DMS 273 (cell line): ENCODE results near the gene ZNF12.
"Not testable (repeated sequence)": the region's sequence is repeated elsewhere in the genome, so short reads cannot be mapped to it uniquely, and the experiment has no call there.

Experiments
- DNase-seq: peaks from one replicate; lab custom pipeline; 2025; ENCODE audit not compliant: unreplicated experiment; lab: John Stamatoyannopoulos, UW

Gene ZNF12

DNA sequence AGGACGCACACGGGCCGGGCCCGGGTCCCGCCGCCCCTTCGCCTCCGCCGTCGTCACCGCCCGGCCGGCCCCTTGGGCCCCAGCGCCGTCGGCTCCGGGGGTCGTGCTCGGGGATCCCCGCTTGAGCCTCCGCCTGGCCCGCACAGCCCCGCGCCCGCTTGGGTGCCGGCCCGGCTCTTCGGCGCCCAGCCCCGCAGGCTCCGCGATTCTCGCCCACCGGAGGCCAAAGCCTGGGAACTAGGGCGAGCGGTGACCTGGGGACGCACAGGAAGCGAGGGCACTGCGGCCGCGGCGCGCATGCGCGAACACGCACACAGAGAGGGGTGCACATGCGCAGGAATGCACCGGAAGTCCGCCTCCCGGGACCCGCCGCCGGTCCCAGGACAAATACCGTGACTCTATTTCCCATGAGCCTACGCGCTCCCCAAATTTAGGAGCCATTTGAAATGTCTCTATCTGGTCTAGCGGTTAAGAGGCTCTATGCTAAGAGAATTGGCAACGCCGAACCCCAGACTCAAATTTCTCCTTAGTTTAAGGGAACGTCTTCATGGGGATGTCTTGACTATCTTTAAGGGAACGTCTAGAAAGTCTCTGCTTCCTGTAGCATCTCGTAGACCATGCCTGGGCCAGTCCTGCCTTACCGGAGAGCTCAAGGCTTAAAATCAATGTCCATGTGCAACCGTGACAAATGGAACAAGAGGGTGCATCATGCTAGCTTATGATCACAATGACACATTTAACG is at the start of gene ZNF12:
Gene ZNF12 (minus strand): TSS at position 282 of the 742 bp plus-strand sequence. CDS start 1,774 bp downstream, outside the sequence.
- peak; percentile 99 for DNase-seq

DNA sequence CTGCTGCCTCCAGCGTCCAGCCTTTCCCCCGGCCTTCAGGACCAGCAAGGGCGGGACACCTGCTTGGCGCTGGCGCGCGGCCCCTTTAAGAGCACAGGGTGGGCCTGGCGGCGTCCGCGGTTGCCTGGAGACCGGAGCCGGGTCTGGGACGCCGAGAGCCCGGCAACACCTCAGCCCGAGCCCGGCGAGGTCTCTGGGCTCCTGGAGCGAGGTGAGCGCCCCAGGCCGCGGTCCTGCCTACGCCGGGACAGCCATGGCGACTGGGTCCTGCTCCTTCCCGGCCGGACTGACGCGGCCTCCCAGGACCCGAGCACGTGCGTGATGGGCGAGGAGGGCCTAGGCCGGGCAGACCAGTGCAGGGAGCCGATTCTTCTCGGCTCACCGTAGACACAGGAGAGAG is 47.2 kb upstream of the ZNF12 start, which contains the start of gene RSPH10B2:
Gene RSPH10B2 (plus strand): TSS at position 140 of the 400 bp plus-strand sequence. CDS start 3,575 bp downstream, outside the sequence.
- DNase-seq = not testable (repeated sequence)

DNA sequence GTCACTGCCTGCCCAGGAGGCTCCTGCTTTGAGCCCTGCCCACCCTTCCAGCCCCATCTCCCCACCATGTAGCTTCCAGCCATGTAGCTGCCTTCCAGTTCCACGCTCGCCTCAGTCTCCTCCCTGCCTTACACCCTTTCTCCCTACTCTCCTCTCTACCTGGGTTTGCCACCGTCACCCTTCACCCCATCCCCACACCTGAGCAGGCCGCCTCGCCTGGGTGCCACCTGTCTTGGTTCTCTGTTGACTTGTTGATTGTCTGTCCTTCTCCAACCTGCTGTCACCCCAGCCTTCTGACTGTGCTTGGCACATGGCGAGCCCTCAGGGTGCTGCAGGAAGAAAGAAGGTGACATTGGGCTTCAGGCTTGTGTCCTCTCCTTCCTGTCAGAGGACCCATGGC is 43.4 kb upstream of the ZNF12 start:
- DNase-seq = not testable (repeated sequence)

DNA sequence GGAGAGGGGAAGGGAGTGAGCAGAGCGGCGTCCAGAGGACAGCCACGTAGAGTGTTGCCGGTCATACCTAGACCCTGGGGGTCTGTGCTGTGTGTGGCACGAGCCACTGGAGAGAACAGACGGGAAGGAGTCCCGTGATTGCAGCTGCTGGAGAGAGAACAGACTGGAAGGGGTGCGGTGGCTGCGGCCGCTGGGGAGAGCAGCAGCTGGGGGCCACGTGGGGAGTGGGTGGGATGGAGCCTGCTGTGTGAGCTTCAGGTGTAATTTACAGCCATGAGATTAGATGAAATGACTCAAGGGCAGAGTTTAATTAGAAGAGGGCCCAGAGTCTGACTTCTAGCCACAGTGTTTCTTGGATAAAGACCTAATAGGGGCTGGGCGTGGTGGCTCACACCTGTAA is 42.6 kb upstream of the ZNF12 start:
- DNase-seq = not testable (repeated sequence)

DNA sequence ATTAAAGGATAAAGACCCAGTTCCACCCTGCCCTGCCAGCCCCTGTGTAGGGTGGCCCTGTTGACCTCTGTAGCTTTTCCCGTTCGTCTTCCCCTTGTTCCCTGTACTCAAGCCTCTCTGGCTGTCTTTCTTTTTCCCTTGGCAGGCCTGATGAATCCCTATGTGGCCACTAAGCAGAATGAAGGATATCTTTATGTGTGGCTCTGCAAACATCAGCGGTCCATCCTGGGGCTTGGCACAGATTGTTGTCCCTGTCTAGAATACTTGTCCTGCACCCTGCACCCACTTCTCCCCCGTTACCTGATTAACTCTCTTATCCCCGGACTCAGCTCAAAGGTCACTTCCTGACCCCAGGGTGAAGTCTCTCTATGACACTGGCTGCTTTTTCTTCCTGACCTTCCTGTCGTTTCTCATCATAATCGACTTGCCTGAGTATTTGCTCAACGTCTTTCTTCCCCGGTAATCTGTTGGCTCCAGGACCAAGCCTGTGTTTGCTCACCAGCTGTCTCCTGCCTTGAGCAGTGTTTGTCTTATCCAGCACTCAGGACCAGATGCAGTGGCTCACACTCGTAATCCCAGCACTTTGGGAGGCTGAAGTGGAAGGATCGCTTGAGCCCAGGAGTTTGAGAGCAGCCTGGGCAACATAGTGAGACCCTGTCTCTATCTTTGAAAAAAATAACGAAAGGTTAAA is 37.8 kb upstream of the ZNF12 start:
- not testable (repeated sequence) for DNase-seq

DNA sequence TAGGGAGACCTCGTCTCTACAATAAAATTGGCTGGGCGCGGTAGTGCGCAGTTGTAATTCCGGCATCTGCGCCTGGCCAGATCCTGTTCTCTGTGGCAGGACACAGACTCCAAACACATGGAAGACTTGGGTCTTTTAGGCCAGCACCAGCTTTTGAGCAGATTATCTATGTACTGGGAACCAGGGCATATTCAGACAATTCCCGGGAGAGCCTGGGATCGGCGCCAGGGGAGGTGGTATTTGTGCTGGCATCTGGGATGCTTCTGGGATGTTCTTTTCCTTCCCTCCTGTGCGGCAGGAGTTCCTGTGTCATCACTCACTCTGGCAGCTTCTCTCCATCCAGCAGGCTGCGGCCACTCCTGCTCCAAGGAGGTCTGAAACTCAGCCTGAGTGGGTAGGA is 31.7 kb upstream of the ZNF12 start:
- not testable (repeated sequence) for DNase-seq

DNA sequence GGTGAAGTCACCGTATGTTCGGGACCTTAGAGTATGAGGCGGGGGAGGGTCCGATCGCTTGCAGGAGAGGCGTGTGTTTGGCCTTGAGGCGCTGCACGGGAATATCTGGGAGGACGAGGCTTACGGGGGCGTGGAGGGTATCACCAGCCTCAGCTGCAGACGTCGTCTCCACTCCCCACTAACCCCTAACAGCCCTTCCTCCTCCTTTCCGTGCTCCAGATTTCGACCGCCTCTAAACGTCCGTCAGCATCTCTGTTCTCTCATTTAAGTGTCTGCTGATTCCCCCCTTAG is 23.5 kb upstream of the ZNF12 start:
- no peak for DNase-seq

DNA sequence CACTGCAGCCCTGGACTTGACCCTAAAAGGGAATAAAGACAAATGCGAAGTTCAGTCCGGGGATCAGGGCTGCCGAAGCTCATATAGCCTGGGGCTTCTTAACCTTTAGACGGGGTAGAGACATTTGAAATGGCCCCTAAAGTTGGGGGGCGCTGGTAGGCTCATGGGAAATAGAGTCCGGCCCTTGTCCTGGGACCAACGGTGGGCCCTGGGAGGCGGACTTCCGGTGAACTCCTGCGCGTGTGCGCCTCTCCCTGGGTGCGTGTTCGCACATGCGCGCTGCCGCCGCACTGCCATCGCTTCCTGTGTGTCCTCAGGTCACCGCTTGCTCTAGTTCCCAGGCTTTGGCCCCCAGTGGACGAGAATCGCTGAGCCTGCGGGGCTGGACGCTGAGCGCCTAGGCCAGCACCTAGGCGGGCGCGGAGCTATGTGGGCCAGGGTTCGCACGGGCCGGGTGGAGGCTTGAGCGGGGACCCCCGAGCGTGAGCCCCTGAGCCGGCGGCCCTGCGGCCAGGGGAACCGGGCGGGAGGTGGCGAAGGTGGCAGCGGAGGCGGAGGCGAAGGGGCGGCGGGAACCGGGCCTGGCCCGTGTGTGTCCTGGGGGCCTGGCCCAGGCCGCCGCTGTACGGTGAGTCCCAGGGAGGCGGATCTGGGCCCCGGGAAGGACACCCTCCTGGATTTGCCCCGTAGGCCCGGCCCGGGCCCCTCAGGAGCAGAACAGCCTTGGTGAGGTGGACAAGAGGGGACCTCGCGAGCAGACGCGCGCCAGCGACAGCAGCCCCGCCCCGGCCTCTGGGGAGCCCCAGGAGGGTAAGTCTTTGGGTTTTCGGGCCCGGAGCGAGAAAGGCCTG is 23.0 kb upstream of the ZNF12 start:
- DNase-seq = peak; percentile 97

DNA sequence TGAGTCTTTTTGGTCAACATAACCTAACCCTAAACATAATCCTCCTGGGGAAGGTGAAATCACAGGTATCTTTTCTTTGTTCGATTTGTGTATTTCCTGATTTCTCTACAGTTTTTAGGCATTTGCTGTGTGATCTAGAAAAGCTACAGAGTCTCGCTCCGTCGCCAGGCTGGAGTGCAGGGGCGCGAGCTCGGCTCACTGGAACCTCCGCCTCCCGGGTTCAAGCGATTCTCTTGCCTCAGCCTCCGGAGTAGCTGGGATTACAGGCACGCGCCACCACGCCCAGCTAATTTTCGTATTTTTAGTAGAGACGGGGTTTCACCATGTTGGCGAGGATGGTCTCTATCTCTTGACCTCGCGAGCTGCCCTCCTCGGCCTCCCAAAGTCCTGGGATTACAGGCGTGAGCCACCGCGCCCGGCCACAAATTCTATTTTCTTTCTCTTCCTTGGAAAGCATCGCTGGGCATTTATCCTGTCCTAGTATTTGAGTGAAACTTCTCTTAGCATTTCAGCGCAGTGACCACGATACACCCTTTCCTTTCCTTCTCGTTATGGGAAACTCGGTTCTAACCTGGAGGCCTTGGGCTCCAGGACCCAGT is 22.2 kb upstream of the ZNF12 start:
- not testable (repeated sequence) for DNase-seq

DNA sequence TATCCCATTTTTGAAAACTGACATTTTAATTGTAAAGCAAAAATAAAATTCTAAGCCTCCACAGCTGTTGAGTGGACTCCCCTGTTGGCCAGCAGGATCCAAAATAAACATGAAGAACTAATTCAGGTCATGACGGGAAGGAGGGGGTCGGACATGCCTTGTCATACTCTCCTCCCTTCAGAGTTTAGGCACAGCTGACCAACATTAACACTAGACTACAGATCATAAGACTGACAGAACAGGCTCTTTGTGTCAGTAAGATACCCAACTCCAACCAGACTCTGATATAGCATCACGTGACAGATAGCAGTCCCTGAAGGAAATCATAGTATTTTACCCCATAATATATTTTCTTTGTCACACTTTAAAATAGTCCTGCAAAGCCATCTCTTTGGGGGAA is 20.9 kb upstream of the ZNF12 start:
- no peak for DNase-seq

DNA sequence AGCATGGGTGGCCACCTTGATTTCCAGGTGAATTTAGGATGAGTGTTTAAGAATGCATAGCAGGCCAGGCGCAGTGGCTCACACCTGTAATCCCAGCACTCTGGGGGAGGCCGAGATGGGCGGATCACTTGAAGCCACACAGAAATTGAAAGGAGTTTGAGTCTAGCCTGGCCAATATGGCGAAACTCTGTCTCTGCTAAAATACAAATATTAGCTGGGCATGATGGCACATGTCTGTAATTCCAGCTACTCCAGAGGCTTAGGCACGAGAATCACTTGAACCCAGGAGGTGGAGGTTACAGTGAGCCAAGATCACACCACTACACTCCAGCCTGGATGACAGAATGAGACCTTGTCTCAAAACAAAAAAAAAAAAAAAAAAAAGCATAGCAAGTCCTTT is 19.6 kb upstream of the ZNF12 start:
- DNase-seq = not testable (repeated sequence)

DNA sequence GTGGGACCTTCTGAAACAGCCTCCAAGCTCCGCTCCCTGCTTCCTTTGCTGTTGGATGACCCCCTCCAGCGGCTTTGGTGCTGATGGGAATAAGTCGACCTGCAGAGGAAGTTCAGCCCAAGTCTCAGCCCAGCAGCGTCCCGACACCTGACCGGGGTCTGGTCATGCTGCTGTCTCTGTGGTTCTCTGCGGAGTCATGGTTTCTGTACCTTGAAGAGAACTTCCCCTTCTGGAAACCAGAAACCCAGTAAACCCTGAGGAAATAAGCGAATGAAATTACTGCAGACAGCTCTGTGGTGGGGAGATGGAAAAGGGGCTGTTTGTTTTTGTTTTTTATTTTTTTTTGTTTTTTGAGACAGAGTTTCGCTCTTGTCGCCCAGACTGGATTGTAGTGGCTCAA is 18.3 kb upstream of the ZNF12 start:
- DNase-seq = no peak

DNA sequence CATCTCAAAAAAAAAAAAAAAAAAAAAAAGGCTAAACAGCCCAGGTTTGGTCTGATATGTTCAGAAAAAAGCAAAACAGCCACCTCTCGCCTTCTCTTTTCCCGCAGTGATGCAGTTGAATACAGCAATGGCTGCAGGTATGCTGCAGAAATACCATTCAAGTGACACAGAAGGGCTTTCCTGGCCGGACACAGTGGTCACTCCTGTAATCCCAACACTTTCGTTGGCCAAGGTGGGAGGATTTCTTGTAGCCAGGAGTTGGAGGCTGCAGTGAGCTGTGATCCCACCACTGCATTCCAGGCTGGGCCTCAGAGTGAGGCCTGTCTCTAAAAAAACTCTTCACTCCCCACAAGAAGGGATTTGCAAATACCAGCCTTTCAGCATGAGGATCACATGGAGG is 17.6 kb upstream of the ZNF12 start:
- not testable (repeated sequence) for DNase-seq

DNA sequence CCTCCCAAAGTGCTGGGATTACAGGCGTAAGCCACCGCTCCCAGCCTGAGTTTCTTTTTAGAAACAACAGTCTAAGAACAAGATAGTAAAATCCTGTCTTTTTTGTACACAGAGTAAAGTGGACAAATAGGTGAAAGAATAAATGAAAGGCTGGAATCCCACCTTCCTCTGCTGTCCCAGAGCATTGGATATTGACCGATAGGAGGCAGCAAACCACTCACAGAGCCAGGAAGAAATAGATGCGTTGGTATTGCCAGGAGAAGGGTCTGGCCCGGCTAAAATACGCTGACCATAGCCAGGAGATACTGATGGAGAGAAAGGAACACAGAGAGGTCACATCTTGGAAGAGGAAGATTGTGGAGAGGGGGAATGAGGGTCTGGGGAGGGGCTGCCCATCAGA is 11.4 kb upstream of the ZNF12 start:
- no peak for DNase-seq

DNA sequence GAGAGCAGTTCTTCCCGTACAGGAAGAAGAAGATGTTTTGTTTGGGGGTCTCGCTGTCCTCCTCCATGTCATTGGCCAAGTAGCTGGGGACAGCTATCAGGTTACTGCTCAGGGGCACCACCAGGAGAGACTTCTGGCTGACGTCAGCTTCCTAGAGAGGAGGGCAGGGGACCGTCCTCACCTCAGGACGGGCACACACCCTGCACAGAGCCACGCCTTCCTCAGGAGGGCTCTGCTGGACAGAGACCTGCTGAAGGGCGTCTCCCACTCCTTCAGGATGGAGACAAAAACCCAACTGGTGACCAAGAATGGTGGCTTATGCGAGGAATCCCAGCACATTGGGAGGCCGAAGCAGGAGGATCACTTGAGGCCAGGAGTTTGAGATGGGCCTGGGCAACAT is 9.2 kb upstream of the ZNF12 start:
- not testable (repeated sequence) for DNase-seq

DNA sequence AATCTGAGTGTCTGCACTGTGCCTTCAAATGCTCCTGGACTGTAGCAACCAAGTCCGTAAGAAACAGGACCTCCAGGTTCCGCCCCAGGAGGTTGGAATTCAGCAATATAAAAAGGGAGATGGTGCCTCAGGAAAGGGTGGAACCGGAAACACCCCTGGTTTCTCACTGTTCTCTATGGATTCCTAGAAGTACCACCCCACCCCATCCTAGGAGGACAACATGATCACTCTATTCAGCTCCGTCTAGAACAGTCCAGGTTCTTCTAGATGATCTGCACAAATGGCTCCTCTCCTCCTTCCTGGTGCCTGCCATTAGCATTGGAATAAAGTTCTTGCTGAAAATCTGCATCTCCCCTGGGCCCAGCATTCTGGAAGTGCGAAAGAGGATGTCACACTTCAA is 7.6 kb upstream of the ZNF12 start:
- DNase-seq = no peak

DNA sequence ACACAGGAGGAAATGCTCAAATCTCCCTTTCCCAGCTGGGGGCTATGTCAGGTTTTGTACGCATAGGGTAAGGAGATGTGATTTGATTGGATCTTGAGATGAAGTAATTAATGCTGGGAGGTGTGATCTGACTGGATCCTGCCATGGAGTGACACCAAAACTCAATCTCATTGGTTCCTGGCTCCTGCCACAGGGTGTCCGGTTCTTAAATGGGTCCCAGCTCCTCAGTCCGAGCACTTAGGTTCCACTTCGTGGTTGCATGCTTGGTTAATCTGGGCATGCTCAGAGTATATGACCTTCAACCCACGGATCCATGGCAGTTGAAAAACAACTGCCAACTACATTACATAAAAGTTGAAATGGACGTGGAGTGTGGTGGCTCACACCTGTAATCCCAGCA is 3.1 kb upstream of the ZNF12 start:
- peak; percentile 66 for DNase-seq

DNA sequence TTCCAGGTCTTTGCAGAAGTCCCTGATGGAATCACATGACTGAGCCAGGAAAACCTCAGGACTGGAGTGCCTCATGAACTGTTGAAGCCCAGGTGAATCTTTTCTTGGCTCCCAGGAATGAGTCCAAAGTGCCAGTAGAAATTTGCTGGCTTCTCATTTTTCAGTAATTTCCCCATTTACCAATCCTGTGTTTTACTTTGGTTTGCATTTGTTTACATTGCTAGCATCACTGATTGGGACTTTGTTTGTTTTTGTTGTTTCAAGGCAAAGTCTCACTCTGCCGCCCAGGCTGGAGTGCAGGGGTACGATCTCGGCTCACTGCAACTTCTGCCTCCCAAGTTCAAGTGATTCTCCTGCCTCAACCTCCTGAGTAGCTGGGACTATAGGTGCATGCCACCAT is 1.6 kb upstream of the ZNF12 start:
- no peak for DNase-seq

DNA sequence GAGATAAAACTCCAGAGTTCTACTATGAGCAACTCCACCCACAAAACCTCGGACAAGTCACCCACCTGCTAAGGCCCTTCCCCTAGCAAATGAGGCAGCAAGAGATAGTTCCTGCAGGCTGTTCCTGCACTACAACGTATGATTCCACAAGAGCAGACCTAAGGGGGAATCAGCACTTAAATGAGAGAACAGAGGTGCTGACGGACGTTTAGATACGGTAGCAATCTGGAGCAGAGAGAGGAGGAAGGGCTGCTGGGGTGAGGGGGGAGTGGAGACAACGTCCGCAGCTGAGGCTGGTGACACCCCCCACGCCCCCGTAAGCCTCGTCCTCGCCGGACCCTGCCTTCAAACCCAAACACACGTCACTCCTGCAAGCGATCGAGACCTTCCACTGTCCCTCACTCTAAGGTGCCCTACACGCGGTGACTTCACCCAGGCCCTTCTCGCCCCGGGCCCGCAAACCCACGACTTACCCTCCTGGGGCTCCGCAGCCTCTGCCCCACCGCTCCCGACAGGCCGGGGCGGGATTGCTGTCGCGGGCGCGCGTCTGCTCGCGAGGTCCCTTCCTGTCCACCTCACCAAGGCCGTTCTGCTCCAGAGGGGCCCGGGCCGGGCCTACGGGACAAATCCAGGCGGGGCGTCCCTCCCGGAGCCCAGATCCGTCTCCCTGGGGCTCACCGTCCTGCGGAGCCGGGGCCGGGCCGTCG is 635 bp downstream of the ZNF12 start:
- DNase-seq = peak; percentile 72

DNA sequence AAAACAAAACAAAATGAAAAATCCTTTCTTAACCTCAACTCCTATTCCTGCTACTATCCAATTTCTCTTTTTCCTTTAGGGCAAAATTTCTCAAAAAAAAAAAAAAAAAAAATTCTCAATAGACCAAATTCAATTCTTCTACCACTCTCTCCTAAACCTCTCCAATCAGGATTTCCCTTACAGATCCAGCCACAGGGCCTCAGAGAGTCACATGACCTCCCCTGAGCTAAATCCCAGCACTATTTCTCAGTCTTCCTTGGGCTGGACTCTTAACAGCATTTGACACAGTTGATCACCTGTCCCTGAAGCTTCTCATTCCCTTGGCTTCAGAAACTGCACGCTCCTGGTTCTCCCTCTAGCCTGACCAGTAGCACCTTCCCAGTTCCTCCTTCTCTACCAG is 4.9 kb downstream of the ZNF12 start:
- no peak for DNase-seq

DNA sequence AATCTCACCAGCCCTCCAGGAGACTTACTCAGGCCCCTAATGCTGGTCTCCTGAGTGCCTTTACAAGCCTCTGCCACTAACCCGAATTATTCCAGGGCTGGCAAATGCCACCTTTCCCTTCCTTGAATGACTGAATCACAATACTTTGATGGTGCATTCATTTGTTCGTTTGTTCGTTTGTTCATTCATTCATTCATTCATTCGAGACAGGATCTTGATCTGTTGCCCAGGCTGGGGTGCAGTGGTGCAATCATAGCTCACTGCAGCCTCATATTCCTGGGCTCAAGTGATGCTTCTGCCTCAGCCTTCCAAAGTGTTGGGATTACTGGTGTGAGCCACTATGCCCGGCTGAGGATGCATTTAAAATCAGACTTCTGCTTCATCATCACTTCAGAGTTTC is 6.0 kb downstream of the ZNF12 start:
- no peak for DNase-seq
